ENCODE results near the gene IL17RD. TPM values are rescaled to one million over a fixed set of nuclear protein-coding genes. Genes with fewer than 3 reads are reported as not detected.

IL17RD gene
- total and polyA plus RNA-seq, 2 of the 13 experiments (the other 11 are each of a cell fraction or from before 2014, with no cell fraction given) = 0.28 to 0.31 TPM

- TF ChIP-seq, protein P1, sequence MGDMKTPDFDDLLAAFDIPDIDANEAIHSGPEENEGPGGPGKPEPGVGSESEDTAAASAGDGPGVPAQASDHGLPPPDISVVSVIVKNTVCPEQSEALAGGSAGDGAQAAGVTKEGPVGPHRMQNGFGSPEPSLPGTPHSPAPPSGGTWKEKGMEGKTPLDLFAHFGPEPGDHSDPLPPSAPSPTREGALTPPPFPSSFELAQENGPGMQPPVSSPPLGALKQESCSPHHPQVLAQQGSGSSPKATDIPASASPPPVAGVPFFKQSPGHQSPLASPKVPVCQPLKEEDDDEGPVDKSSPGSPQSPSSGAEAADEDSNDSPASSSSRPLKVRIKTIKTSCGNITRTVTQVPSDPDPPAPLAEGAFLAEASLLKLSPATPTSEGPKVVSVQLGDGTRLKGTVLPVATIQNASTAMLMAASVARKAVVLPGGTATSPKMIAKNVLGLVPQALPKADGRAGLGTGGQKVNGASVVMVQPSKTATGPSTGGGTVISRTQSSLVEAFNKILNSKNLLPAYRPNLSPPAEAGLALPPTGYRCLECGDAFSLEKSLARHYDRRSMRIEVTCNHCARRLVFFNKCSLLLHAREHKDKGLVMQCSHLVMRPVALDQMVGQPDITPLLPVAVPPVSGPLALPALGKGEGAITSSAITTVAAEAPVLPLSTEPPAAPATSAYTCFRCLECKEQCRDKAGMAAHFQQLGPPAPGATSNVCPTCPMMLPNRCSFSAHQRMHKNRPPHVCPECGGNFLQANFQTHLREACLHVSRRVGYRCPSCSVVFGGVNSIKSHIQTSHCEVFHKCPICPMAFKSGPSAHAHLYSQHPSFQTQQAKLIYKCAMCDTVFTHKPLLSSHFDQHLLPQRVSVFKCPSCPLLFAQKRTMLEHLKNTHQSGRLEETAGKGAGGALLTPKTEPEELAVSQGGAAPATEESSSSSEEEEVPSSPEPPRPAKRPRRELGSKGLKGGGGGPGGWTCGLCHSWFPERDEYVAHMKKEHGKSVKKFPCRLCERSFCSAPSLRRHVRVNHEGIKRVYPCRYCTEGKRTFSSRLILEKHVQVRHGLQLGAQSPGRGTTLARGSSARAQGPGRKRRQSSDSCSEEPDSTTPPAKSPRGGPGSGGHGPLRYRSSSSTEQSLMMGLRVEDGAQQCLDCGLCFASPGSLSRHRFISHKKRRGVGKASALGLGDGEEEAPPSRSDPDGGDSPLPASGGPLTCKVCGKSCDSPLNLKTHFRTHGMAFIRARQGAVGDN (CRISPR knock-in tag; IDR thresholded peaks at IDR 0.05) = peak; percentile 69
- 0 out of 2 replicates have a peak, but pooled peaks have one; percentile 45 for TF ChIP-seq TGIF2 (CRISPR knock-in tag; IDR thresholded peaks at IDR 0.05)
- no peak for TF ChIP-seq HNRNPH1 (optimal IDR thresholded peaks at IDR 0.05; ENCODE audit: low read depth, low read length)
- TF ChIP-seq ZFY (CRISPR knock-in tag; IDR thresholded peaks at IDR 0.05) = 0 out of 2 replicates have a peak, but pooled peaks have one; percentile 34
- peak; percentile 68 for TF ChIP-seq SALL1 (CRISPR knock-in tag; IDR thresholded peaks at IDR 0.05)
- no peak for TF ChIP-seq ZNF564 (CRISPR knock-in tag; IDR thresholded peaks at IDR 0.05)
- TF ChIP-seq, protein P2, sequence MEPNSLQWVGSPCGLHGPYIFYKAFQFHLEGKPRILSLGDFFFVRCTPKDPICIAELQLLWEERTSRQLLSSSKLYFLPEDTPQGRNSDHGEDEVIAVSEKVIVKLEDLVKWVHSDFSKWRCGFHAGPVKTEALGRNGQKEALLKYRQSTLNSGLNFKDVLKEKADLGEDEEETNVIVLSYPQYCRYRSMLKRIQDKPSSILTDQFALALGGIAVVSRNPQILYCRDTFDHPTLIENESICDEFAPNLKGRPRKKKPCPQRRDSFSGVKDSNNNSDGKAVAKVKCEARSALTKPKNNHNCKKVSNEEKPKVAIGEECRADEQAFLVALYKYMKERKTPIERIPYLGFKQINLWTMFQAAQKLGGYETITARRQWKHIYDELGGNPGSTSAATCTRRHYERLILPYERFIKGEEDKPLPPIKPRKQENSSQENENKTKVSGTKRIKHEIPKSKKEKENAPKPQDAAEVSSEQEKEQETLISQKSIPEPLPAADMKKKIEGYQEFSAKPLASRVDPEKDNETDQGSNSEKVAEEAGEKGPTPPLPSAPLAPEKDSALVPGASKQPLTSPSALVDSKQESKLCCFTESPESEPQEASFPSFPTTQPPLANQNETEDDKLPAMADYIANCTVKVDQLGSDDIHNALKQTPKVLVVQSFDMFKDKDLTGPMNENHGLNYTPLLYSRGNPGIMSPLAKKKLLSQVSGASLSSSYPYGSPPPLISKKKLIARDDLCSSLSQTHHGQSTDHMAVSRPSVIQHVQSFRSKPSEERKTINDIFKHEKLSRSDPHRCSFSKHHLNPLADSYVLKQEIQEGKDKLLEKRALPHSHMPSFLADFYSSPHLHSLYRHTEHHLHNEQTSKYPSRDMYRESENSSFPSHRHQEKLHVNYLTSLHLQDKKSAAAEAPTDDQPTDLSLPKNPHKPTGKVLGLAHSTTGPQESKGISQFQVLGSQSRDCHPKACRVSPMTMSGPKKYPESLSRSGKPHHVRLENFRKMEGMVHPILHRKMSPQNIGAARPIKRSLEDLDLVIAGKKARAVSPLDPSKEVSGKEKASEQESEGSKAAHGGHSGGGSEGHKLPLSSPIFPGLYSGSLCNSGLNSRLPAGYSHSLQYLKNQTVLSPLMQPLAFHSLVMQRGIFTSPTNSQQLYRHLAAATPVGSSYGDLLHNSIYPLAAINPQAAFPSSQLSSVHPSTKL (CRISPR knock-in tag; IDR thresholded peaks at IDR 0.05) = no peak
- TF ChIP-seq ZSCAN25 (CRISPR knock-in tag; IDR thresholded peaks at IDR 0.05) = 0 out of 2 replicates have a peak, but pooled peaks have one; percentile 36
- TF ChIP-seq, protein P3, sequence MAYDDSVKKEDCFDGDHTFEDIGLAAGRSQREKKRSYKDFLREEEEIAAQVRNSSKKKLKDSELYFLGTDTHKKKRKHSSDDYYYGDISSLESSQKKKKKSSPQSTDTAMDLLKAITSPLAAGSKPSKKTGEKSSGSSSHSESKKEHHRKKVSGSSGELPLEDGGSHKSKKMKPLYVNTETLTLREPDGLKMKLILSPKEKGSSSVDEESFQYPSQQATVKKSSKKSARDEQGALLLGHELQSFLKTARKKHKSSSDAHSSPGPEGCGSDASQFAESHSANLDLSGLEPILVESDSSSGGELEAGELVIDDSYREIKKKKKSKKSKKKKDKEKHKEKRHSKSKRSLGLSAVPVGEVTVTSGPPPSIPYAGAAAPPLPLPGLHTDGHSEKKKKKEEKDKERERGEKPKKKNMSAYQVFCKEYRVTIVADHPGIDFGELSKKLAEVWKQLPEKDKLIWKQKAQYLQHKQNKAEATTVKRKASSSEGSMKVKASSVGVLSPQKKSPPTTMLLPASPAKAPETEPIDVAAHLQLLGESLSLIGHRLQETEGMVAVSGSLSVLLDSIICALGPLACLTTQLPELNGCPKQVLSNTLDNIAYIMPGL (CRISPR knock-in tag; IDR thresholded peaks at IDR 0.05; ENCODE audit: borderline replicate concordance in 1 of 2, low read depth in 1 of 2) = peak; percentile 59 to 71; a peak in 2 of 4 replicates
- TF ChIP-seq ZNF629 (CRISPR knock-in tag; conservative IDR thresholded peaks at IDR 0.05) = peak; percentile 83
- TF ChIP-seq XRCC5 (optimal IDR thresholded peaks at IDR 0.05; ENCODE audit: low read length) = peak; percentile 69
- TF ChIP-seq FOXM1 (CRISPR knock-in tag; IDR thresholded peaks at IDR 0.05) = no peak
- TF ChIP-seq PHF8 (CRISPR knock-in tag; IDR thresholded peaks at IDR 0.05) = peak; percentile 60
- TF ChIP-seq KDM2A (CRISPR knock-in tag; IDR thresholded peaks at IDR 0.05; ENCODE audit: borderline replicate concordance, low read depth) = peak; percentile 70; the same call in 1 of the 2 replicates
- peak; percentile 44 for TF ChIP-seq RBM39 (IDR thresholded peaks at IDR 0.05; ENCODE audit: low read depth, low read length, poor library complexity, severe bottlenecking)
- TF ChIP-seq BRD4 (CRISPR knock-in tag; IDR thresholded peaks at IDR 0.05) = no peak
- 0 out of 2 replicates have a peak, but pooled peaks have one; percentile 68 for TF ChIP-seq ZNF615 (CRISPR knock-in tag; IDR thresholded peaks at IDR 0.05; ENCODE audit: borderline replicate concordance)
- no peak for TF ChIP-seq RAD51 (IDR thresholded peaks at IDR 0.05; ENCODE audit: borderline replicate concordance)
- TF ChIP-seq RAD21 (CRISPR knock-in tag; IDR thresholded peaks at IDR 0.05) = peak; percentile 81
- TF ChIP-seq SMAD3 (CRISPR knock-in tag; IDR thresholded peaks at IDR 0.05) = no peak
Measured at GRCh38 chr3:57169872-57170623, 4.9 kb upstream of the IL17RD start (continued).

Data from HepG2 (cell line).